Trophoblast cell (in vitro differentiated cells and primary cell): ENCODE measurements around the gene PITX2.

Source experiments
- DNase-seq, 2 donors: peaks; one replicate each; pipeline ENCODE4 v3.0.0-alpha.2; 2016
- H2AFZ ChIP-seq: 2 replicates; pipeline ENCODE4 v1.6.1; 2013; ENCODE audit warnings: low read length, moderate library complexity, mild to moderate bottlenecking; ENCODE audit not compliant: insufficient read depth, poor library complexity
- H2AK5ac ChIP-seq: 2 replicates; pipeline ENCODE4 v1.6.1; 2013; ENCODE audit warnings: mild to moderate bottlenecking, low read length
- H2BK120ac ChIP-seq: 2 replicates; pipeline ENCODE4 v1.6.1; 2013; ENCODE audit warnings: low read length, mild to moderate bottlenecking, moderate library complexity; ENCODE audit not compliant: insufficient read depth, poor library complexity
- H2BK12ac ChIP-seq: 2 replicates; pipeline ENCODE4 v1.6.1; 2013; ENCODE audit warnings: mild to moderate bottlenecking, low read length, moderate library complexity
- H2BK5ac ChIP-seq: 2 replicates; pipeline ENCODE4 v1.6.1; 2013; ENCODE audit warnings: low read length, low read depth, moderate library complexity, mild to moderate bottlenecking; ENCODE audit not compliant: poor library complexity
- H3K14ac ChIP-seq: 2 replicates; pipeline ENCODE4 v1.6.1; 2013; ENCODE audit warnings: mild to moderate bottlenecking, low read length
- H3K18ac ChIP-seq: 2 replicates; pipeline ENCODE4 v1.6.1; 2013; ENCODE audit warnings: mild to moderate bottlenecking, low read length
- H3K23ac ChIP-seq: 2 replicates; pipeline ENCODE4 v1.6.1; 2013; ENCODE audit warnings: low read length
- H3K27ac ChIP-seq: 2 replicates; pipeline ENCODE4 v1.5.1; 2013; ENCODE audit warnings: low read depth, mild to moderate bottlenecking, inconsistent platforms, low read length, moderate library complexity
- H3K27me3 ChIP-seq: 2 replicates; pipeline ENCODE4 v1.6.1; 2013; ENCODE audit warnings: inconsistent platforms, mild to moderate bottlenecking, low read length, moderate library complexity; ENCODE audit not compliant: insufficient read depth
- H3K36me3 ChIP-seq, 2 experiments: 1 replicate in 1 of 2; 2 replicates in 1 of 2; pipeline ENCODE4 v1.6.1; 2013; ENCODE audit warnings: low read length in 2 of 2, mild to moderate bottlenecking in 2 of 2, moderate library complexity in 1 of 2; ENCODE audit not compliant: insufficient read depth in 2 of 2, control insufficient read depth in 1 of 2
- H3K4ac ChIP-seq: 2 replicates; pipeline ENCODE4 v1.6.1; 2013; ENCODE audit warnings: low read depth, mild to moderate bottlenecking, low read length, moderate library complexity
- H3K4me1 ChIP-seq, 2 experiments: 1 replicate in 1 of 2; 2 replicates in 1 of 2; pipeline ENCODE4 v1.6.1; 2013; ENCODE audit warnings: low read length in 2 of 2, mild to moderate bottlenecking in 2 of 2, moderate library complexity in 1 of 2; ENCODE audit not compliant: insufficient read depth in 2 of 2, control insufficient read depth in 1 of 2
- H3K4me2 ChIP-seq: 2 replicates; pipeline ENCODE4 v1.6.1; 2013; ENCODE audit warnings: inconsistent platforms, mild to moderate bottlenecking, low read length, moderate library complexity
- H3K4me3 ChIP-seq: 2 replicates; pipeline ENCODE4 v1.5.1; 2013; ENCODE audit warnings: mild to moderate bottlenecking, low read depth, low read length, inconsistent platforms
- H3K79me1 ChIP-seq: one replicate; pipeline ENCODE4 v1.6.1; 2013; ENCODE audit warnings: low read length
- H3K79me2 ChIP-seq: 2 replicates; pipeline ENCODE4 v1.6.1; 2013; ENCODE audit warnings: low read length, mild to moderate bottlenecking; ENCODE audit not compliant: control insufficient read depth, insufficient read depth, poor library complexity
- H3K9ac ChIP-seq: 2 replicates; pipeline ENCODE4 v1.6.1; 2013; ENCODE audit warnings: mild to moderate bottlenecking, low read length
- H3K9me3 ChIP-seq: 2 replicates; pipeline ENCODE4 v1.6.1; 2013; ENCODE audit warnings: low read depth, mild to moderate bottlenecking, control low read depth, inconsistent platforms, low read length; ENCODE audit not compliant: insufficient read depth
- H4K12ac ChIP-seq: 2 replicates; pipeline ENCODE4 v1.6.1; 2013; ENCODE audit warnings: low read depth, mild to moderate bottlenecking, low read length, moderate library complexity
- H4K8ac ChIP-seq: 2 replicates; pipeline ENCODE4 v1.6.1; 2013; ENCODE audit warnings: low read depth, mild to moderate bottlenecking, low read length, moderate library complexity
- H4K91ac ChIP-seq: one replicate; pipeline ENCODE4 v1.6.1; 2013; ENCODE audit warnings: low read depth, mild to moderate bottlenecking, low read length, moderate library complexity
- WGBS: extraction: QIAGEN DNeasy Blood & Tissue Kit; methylation state at CpG from one replicate; pipeline ENCODE4 v1.1.7; 2013; ENCODE audit warnings: missing lambda C conversion rate; ENCODE audit not compliant: insufficient read length, insufficient coverage; ENCODE audit errors: extremely low coverage; 5-methylcytosine and 5-hydroxymethylcytosine counted together

PITX2 gene

GRCh38 chr4:110643096-110643495 lies 20.2 kb upstream of the PITX2 start:
- H3K18ac ChIP-seq, result no peak overlapping the region
- peaks cover 33% of the 10 kb centered on the region for H3K27me3 ChIP-seq
- no peak overlapping the region for H3K9ac ChIP-seq
- H3K79me1 ChIP-seq, result no peaks in the 10 kb centered on the region
- no peaks in the 10 kb centered on the region for H3K4me1 ChIP-seq
- no peak overlapping the region for H2BK5ac ChIP-seq
- H4K91ac ChIP-seq, result no peak overlapping the region
- no peak overlapping the region for H3K27ac ChIP-seq
- H2BK12ac ChIP-seq, result no peak overlapping the region
- no peak overlapping the region for H3K4ac ChIP-seq
- H4K8ac ChIP-seq, result no peak overlapping the region
- no peak overlapping the region for H3K4me2 ChIP-seq
- H3K14ac ChIP-seq, result no peak overlapping the region
- H4K12ac ChIP-seq, result no peak overlapping the region
- H2BK120ac ChIP-seq, result no peak overlapping the region
- no CpG with 5 or more reads among the region's 1 CpG for WGBS
- H3K36me3 ChIP-seq, result no peaks in the 10 kb centered on the region
- H2AFZ ChIP-seq, result no peak overlapping the region
- no peaks in the 10 kb centered on the region for H3K79me2 ChIP-seq
- no peaks in the 10 kb centered on the region for H3K9me3 ChIP-seq
- H2AK5ac ChIP-seq, result no peak overlapping the region
- no peak overlapping the region for H3K23ac ChIP-seq
- H3K4me3 ChIP-seq, result no peak overlapping the region
- DNase-seq, result no peak

- DNase-seq, result no peak
- no peak overlapping the region for H3K27ac ChIP-seq
- no peaks in the 10 kb centered on the region for H3K36me3 ChIP-seq
- H3K4me1 ChIP-seq, result peaks cover 13 to 14% of the 10 kb centered on the region in 2 experiments
- no peak overlapping the region for H3K9ac ChIP-seq
- no peak overlapping the region for H4K12ac ChIP-seq
- H2BK120ac ChIP-seq, result no peak overlapping the region
- no peak overlapping the region for H4K91ac ChIP-seq
- no peak overlapping the region for H3K4ac ChIP-seq
- no CpG with 5 or more reads among the region's 18 CpGs for WGBS
- no peak overlapping the region for H4K8ac ChIP-seq
- no peak overlapping the region for H2BK5ac ChIP-seq
- H2AK5ac ChIP-seq, result no peak overlapping the region
- H2BK12ac ChIP-seq, result no peak overlapping the region
- H3K4me3 ChIP-seq, result no peak overlapping the region
- no peaks in the 10 kb centered on the region for H3K9me3 ChIP-seq
- H3K18ac ChIP-seq, result no peak overlapping the region
- H3K79me1 ChIP-seq, result no peaks in the 10 kb centered on the region
- H3K23ac ChIP-seq, result no peak overlapping the region
- no peak overlapping the region for H2AFZ ChIP-seq
- H3K27me3 ChIP-seq, result peaks cover 52% of the 10 kb centered on the region
- no peak overlapping the region for H3K14ac ChIP-seq
- H3K79me2 ChIP-seq, result no peaks in the 10 kb centered on the region
- peak overlapping the region; percentile 16 for H3K4me2 ChIP-seq
Observed at GRCh38 chr4:110641218-110641617, 18.3 kb upstream of the PITX2 start.

- H3K4me2 ChIP-seq, result no peak overlapping the region
- H4K12ac ChIP-seq, result no peak overlapping the region
- H2AFZ ChIP-seq, result no peak overlapping the region
- no peak overlapping the region for H3K18ac ChIP-seq
- H3K4me3 ChIP-seq, result no peak overlapping the region
- no peak overlapping the region for H3K23ac ChIP-seq
- WGBS, result no CpG with 5 or more reads among the region's 9 CpGs
- H3K79me1 ChIP-seq, result no peaks in the 10 kb centered on the region
- H3K14ac ChIP-seq, result no peak overlapping the region
- no peak overlapping the region for H2BK12ac ChIP-seq
- H3K79me2 ChIP-seq, result no peaks in the 10 kb centered on the region
- no peak overlapping the region for H3K4ac ChIP-seq
- peaks cover 13 to 14% of the 10 kb centered on the region in 2 experiments for H3K4me1 ChIP-seq
- H3K9me3 ChIP-seq, result no peaks in the 10 kb centered on the region
- no peaks in the 10 kb centered on the region for H3K36me3 ChIP-seq
- no peak overlapping the region for H3K9ac ChIP-seq
- no peak overlapping the region for H2BK120ac ChIP-seq
- no peak overlapping the region for H2AK5ac ChIP-seq
- no peak overlapping the region for H4K91ac ChIP-seq
- no peak overlapping the region for H2BK5ac ChIP-seq
- H3K27ac ChIP-seq, result no peak overlapping the region
- H4K8ac ChIP-seq, result no peak overlapping the region
- DNase-seq, result no peak
- H3K27me3 ChIP-seq, result peaks cover 54% of the 10 kb centered on the region
Observed at GRCh38 chr4:110640576-110640975, 17.7 kb upstream of the PITX2 start.

- no peak overlapping the region for H3K4me3 ChIP-seq
- DNase-seq, result no peak
- H3K4me2 ChIP-seq, result peak overlapping the region; percentile 19
- peaks cover 13 to 14% of the 10 kb centered on the region in 2 experiments for H3K4me1 ChIP-seq
- no peak overlapping the region for H2AK5ac ChIP-seq
- H2BK12ac ChIP-seq, result no peak overlapping the region
- no peak overlapping the region for H3K27ac ChIP-seq
- peak overlapping the region; percentile 77 for H3K23ac ChIP-seq
- no peak overlapping the region for H4K91ac ChIP-seq
- no peak overlapping the region for H3K4ac ChIP-seq
- no peak overlapping the region for H3K9ac ChIP-seq
- H2BK120ac ChIP-seq, result no peak overlapping the region
- WGBS, result no CpG with 5 or more reads among the region's 34 CpGs
- H3K9me3 ChIP-seq, result no peaks in the 10 kb centered on the region
- no peak overlapping the region for H2BK5ac ChIP-seq
- no peak overlapping the region for H3K14ac ChIP-seq
- peaks cover 60% of the 10 kb centered on the region for H3K27me3 ChIP-seq
- no peaks in the 10 kb centered on the region for H3K79me2 ChIP-seq
- H3K79me1 ChIP-seq, result no peaks in the 10 kb centered on the region
- H4K8ac ChIP-seq, result no peak overlapping the region
- no peak overlapping the region for H4K12ac ChIP-seq
- H2AFZ ChIP-seq, result no peak overlapping the region
- H3K36me3 ChIP-seq, result no peaks in the 10 kb centered on the region
- no peak overlapping the region for H3K18ac ChIP-seq
Observed at GRCh38 chr4:110639207-110640090, 16.6 kb upstream of the PITX2 start.
